GM08714 (cell line): Measurements from ENCODE around the gene ST8SIA6.

Source experiments
- H3K4me3 ChIP-seq: fragments of 200-500 bp; sonication (Bioruptor generic); 2 replicates; pipeline ENCODE4 v1.5.1; 2014; ENCODE audit warnings: mild to moderate bottlenecking, low read length, inconsistent platforms
- ZNF274 ChIP-seq: IDR thresholded peaks from 2 replicates; pipeline ENCODE4 v1.6.1; 2012; ENCODE audit warnings: mild to moderate bottlenecking, low read depth, low read length

ST8SIA6 gene

DNA sequence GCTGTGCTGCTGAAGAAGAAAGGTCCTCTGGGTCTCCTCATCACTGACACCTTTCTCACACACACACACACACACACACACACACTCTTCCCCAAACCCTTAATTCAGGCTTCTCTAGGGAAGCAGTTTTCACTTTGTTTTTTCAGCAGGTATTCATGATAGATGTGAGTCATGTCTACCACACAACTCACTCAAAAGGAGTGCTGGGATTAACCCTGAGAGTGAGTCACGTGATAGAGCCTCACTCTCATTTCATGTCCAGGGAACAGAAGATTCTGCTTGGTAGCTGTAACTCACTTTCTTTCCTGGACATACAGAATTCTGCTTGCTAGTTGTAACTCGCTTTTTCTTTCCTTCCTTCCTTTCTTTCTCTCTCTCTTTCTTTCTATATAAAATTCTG lies 181.0 kb downstream of the ST8SIA6 start:
- TF ChIP-seq ZNF274 = no peak
- H3K4me3 ChIP-seq = no peak overlapping the region

DNA sequence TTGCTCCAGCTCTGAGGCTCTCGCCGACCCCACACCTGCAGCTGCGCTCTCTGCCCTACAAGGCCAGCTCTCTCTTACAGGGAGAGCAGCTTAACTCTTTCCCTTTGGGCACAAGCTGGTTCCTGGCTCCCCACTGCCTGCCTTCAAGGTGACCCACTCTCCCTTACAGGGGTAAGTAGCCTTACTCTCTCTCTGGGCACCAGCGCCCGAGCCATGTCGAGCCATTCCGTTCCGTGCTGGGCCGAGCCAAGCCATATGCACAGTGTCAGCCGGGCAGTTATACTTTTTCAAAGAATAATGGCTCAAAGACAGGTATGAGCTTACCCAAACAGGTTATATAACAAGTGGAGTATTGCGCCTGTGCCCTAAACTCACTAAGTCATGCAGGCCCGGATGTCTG lies 181.7 kb downstream of the ST8SIA6 start:
- H3K4me3 ChIP-seq = no peak overlapping the region
- no peak for TF ChIP-seq ZNF274
